Heart left ventricle (tissue), 13 donors: Measurements from ENCODE around the gene DHDDS.

Source experiments
- POLR2A ChIP-seq, 2 donors: fragments of 450-650 bp; IDR thresholded peaks; one replicate each; pipeline ENCODE4 v1.6.1; 2017; ENCODE audit warnings: antibody characterized with exemption in 2 of 2, mild to moderate bottlenecking in 2 of 2, moderate library complexity in 2 of 2
- TF ChIP-seq, protein P1 (sequence below), 12 donors: fragments of 200-600 bp; sonication (generic) in 4 of 12; IDR thresholded peaks; one replicate each; pipeline versions ENCODE4 v1.5.0 to v1.8.0; 2018 to 2022; ENCODE audit warnings: antibody characterized with exemption in 12 of 12, mild to moderate bottlenecking in 5 of 12
- donor health status: ischemic (EF 13 %, LVEDD 7.1; RV severe dilation, severe dysfunction).
- donor health status: DM: no; HTN: yes; CAD: no.
- donor health status: DM: no; HTN: no; CAD: no.
- donor health status: ischemic (EF 25% LVEDD 6.9; RV normal size, moderate dysfunction).
- donor health status: ischemic (EF 25% LVEDD 5.7; RV mildly dilated, moderate dysfunction).
- donor health status: ischemic (EF 35%, LVEDD 5.7; RV mildly dilated, moderate dysfunction).
- donor health status: nonischemic (EF 11% LVEDD 7.7; RV severe dilation, severe dysfunction).
- donor health status: DM: yes; HTN: yes; CAD: no.
- donor health status: PGD.
- donor health status: ischemic (EF 29% LVEDD 5.4; RV normal size, mild dysfunction).
- donor health status: nonischemic (EF 23%, LVEDD 6.1; RV moderate dilation, normal function).

DNA sequence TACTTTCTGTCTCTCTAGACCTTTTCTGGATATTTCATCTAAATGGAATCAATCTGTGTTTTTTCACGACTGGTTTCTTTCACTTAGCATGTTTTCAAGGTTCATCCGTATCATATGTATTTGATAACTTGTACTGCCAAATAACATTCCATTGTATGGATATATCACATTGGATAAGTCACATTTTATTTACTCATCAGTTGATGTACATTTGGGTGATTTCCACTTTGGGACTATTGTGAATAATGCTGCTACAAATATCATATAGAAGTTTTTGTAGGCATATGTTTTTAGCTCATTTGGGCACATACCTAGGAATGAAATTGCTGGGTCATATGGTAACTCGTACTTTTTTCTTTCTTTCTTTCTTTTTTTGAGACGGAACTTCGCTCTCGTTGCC is 46.9 kb downstream of the DHDDS start:
- no peak for TF ChIP-seq POLR2A (IDR thresholded peaks at IDR 0.05)
- TF ChIP-seq, protein P1, sequence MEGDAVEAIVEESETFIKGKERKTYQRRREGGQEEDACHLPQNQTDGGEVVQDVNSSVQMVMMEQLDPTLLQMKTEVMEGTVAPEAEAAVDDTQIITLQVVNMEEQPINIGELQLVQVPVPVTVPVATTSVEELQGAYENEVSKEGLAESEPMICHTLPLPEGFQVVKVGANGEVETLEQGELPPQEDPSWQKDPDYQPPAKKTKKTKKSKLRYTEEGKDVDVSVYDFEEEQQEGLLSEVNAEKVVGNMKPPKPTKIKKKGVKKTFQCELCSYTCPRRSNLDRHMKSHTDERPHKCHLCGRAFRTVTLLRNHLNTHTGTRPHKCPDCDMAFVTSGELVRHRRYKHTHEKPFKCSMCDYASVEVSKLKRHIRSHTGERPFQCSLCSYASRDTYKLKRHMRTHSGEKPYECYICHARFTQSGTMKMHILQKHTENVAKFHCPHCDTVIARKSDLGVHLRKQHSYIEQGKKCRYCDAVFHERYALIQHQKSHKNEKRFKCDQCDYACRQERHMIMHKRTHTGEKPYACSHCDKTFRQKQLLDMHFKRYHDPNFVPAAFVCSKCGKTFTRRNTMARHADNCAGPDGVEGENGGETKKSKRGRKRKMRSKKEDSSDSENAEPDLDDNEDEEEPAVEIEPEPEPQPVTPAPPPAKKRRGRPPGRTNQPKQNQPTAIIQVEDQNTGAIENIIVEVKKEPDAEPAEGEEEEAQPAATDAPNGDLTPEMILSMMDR (IDR thresholded peaks at IDR 0.05) = no peak
